Neural progenitor cell (in vitro differentiated cells): ENCODE measurements around the gene IRX4. TPM values are rescaled to one million over a fixed set of nuclear protein-coding genes. Genes with fewer than 3 reads are reported as not detected.

Source experiments
- DNase-seq: peaks from one replicate; pipeline ENCODE4 v3.0.0-alpha.2; 2016; ENCODE audit warnings: low spot score
- H2AFZ ChIP-seq: fragments of 200-600 bp; sonication (generic); replicated peaks from 2 replicates; pipeline ENCODE4 v1.6.1; 2016; ENCODE audit warnings: antibody characterized with exemption
- H3F3A ChIP-seq: fragments of 200-600 bp; sonication (generic); 2 replicates; pipeline ENCODE4 v1.6.1; 2016; ENCODE audit warnings: antibody characterized with exemption, low read depth
- H3K27ac ChIP-seq: fragments of 200-600 bp; sonication (generic); 2 replicates; pipeline ENCODE4 v1.5.1; 2016; ENCODE audit warnings: mild to moderate bottlenecking
- H3K27me3 ChIP-seq: fragments of 200-600 bp; sonication (generic); 2 replicates; pipeline ENCODE4 v1.6.1; 2016; ENCODE audit warnings: mild to moderate bottlenecking, moderate library complexity
- H3K36me3 ChIP-seq: fragments of 200-600 bp; sonication (generic); 2 replicates; pipeline ENCODE4 v1.5.1; 2016
- H3K4me1 ChIP-seq: fragments of 200-600 bp; sonication (generic); 2 replicates; pipeline ENCODE4 v1.6.1; 2016; ENCODE audit warnings: mixed run types
- H3K4me2 ChIP-seq: fragments of 200-600 bp; sonication (generic); 2 replicates; pipeline ENCODE4 v1.6.1; 2016
- H3K4me3 ChIP-seq: fragments of 200-600 bp; sonication (generic); 2 replicates; pipeline ENCODE4 v1.5.1; 2016
- H3K79me2 ChIP-seq: fragments of 200-600 bp; sonication (generic); 2 replicates; pipeline ENCODE4 v1.6.1; 2016; ENCODE audit warnings: low read depth
- H3K9ac ChIP-seq: fragments of 200-600 bp; sonication (generic); 2 replicates; pipeline ENCODE4 v1.6.1; 2016
- H3K9me3 ChIP-seq: fragments of 200-600 bp; sonication (generic); 2 replicates; pipeline ENCODE4 v1.5.1; 2016; ENCODE audit warnings: low read depth
- H4K20me1 ChIP-seq: fragments of 200-600 bp; sonication (generic); 2 replicates; pipeline ENCODE4 v1.6.1; 2016; ENCODE audit warnings: low read depth
- H3K27ac Mint-ChIP-seq: 3 replicates; pipeline ENCODE4 v1.8.0; 2021; ENCODE audit warnings: mixed read lengths
- H3K27me3 Mint-ChIP-seq: 2 replicates; pipeline ENCODE4 v1.8.0; 2022; ENCODE audit warnings: low read depth, mild to moderate bottlenecking, inconsistent platforms, moderate library complexity, mixed read lengths; ENCODE audit not compliant: insufficient read depth
- H3K36me3 Mint-ChIP-seq: 3 replicates; pipeline ENCODE4 v1.8.0; 2021; ENCODE audit warnings: mixed read lengths
- H3K4me1 Mint-ChIP-seq: 3 replicates; pipeline ENCODE4 v1.8.0; 2021; ENCODE audit warnings: mixed read lengths
- H3K4me3 Mint-ChIP-seq: 3 replicates; pipeline ENCODE4 v1.8.0; 2021; ENCODE audit warnings: mild to moderate bottlenecking, moderate library complexity, mixed read lengths
- H3K9me3 Mint-ChIP-seq: 3 replicates; pipeline ENCODE4 v1.8.0; 2020; ENCODE audit warnings: mixed read lengths
- CTCF ChIP-seq: fragments of 200-600 bp; sonication (generic); IDR thresholded peaks from 2 replicates; pipeline ENCODE4 v1.5.1; 2017; ENCODE audit warnings: antibody characterized with exemption, mild to moderate bottlenecking
- EZH2 ChIP-seq: fragments of 200-600 bp; sonication (generic); IDR thresholded peaks from 2 replicates; pipeline ENCODE4 v1.6.1; 2017; ENCODE audit warnings: antibody characterized with exemption, mild to moderate bottlenecking, moderate library complexity
- EZH2phosphoT487 ChIP-seq: fragments of 200-600 bp; sonication (generic); IDR thresholded peaks from 2 replicates; pipeline ENCODE4 v1.6.1; 2017; ENCODE audit warnings: antibody characterized with exemption
- total RNA-seq: library from RNA; depleted of rRNA; stranded (reverse); fragments of >200 nt; gene quantifications from 2 replicates; pipeline ENCODE4 v1.2.3, GENCODE V29; 2015; ENCODE audit warnings: low replicate concordance

The IRX4 gene
- total RNA-seq, 1 donor from 2014 or later, result not detected

GRCh38 chr5:1868886-1869475 is 13.7 kb downstream of the IRX4 start:
- no peaks in the 10 kb centered on the region for H3F3A ChIP-seq
- H3K4me1 ChIP-seq, result no peaks in the 10 kb centered on the region
- no peak for TF ChIP-seq EZH2phosphoT487
- no peak for TF ChIP-seq CTCF
- no peak for TF ChIP-seq EZH2
- no peak overlapping the region for H3K4me3 Mint-ChIP-seq
- H3K27ac ChIP-seq, result no peak overlapping the region
- no peak overlapping the region for H3K9ac ChIP-seq
- H4K20me1 ChIP-seq, result peaks cover 13% of the 10 kb centered on the region
- peaks cover 80% of the 10 kb centered on the region for H3K27me3 ChIP-seq
- H3K27ac Mint-ChIP-seq, result no peak overlapping the region
- no peaks in the 10 kb centered on the region for H3K79me2 ChIP-seq
- peaks cover 3% of the 10 kb centered on the region for H3K9me3 Mint-ChIP-seq
- H3K4me3 ChIP-seq, result no peak overlapping the region
- H3K9me3 ChIP-seq, result no peaks in the 10 kb centered on the region
- no peaks in the 10 kb centered on the region for H3K36me3 Mint-ChIP-seq
- H3K4me2 ChIP-seq, result no peak overlapping the region
- peaks cover 20% of the 10 kb centered on the region for H3K27me3 Mint-ChIP-seq
- DNase-seq, result no peak
- peaks cover 8% of the 10 kb centered on the region for H3K4me1 Mint-ChIP-seq
- H3K36me3 ChIP-seq, result no peaks in the 10 kb centered on the region
- H2AFZ ChIP-seq, result no peak overlapping the region

- DNase-seq, result no peak
- H3K4me3 ChIP-seq, result no peak overlapping the region
- H3K9me3 ChIP-seq, result no peaks in the 10 kb centered on the region
- H3K27ac Mint-ChIP-seq, result no peak overlapping the region
- no peak overlapping the region for H3K9ac ChIP-seq
- H3F3A ChIP-seq, result no peaks in the 10 kb centered on the region
- H3K9me3 Mint-ChIP-seq, result peaks cover 1% of the 10 kb centered on the region
- H3K79me2 ChIP-seq, result no peaks in the 10 kb centered on the region
- peaks cover 76% of the 10 kb centered on the region for H3K27me3 ChIP-seq
- no peaks in the 10 kb centered on the region for H3K4me1 ChIP-seq
- peaks cover 22% of the 10 kb centered on the region for H3K27me3 Mint-ChIP-seq
- H4K20me1 ChIP-seq, result peaks cover 4% of the 10 kb centered on the region
- no peaks in the 10 kb centered on the region for H3K36me3 ChIP-seq
- peaks cover 12% of the 10 kb centered on the region for H3K4me1 Mint-ChIP-seq
- H3K4me2 ChIP-seq, result no peak overlapping the region
- no peak overlapping the region for H3K27ac ChIP-seq
- no peak overlapping the region for H3K4me3 Mint-ChIP-seq
- no peak for TF ChIP-seq EZH2
- TF ChIP-seq CTCF, result no peak
- TF ChIP-seq EZH2phosphoT487, result no peak
- no peaks in the 10 kb centered on the region for H3K36me3 Mint-ChIP-seq
- H2AFZ ChIP-seq, result no peak overlapping the region
Observed at GRCh38 chr5:1867815-1868143, 14.9 kb downstream of the IRX4 start.

GRCh38 chr5:1867114-1867814 is 15.5 kb downstream of the IRX4 start:
- Histone ChIP-seq H3K4me2 (no peak overlapping the region), H3K4me1 (no peaks in the 10 kb centered on the region), H3K79me2 (no peaks in the 10 kb centered on the region), H3K9me3 (no peaks in the 10 kb centered on the region), H3F3A (no peaks in the 10 kb centered on the region), H3K27ac (no peak overlapping the region), H3K27me3 (peaks cover 71% of the 10 kb centered on the region), H3K4me3 (no peak overlapping the region), H4K20me1 (no peaks in the 10 kb centered on the region), H3K9ac (no peak overlapping the region), H3K36me3 (no peaks in the 10 kb centered on the region), H2AFZ (no peak overlapping the region)
- Mint-ChIP-seq H3K36me3 (no peaks in the 10 kb centered on the region), H3K27me3 (peaks cover 20% of the 10 kb centered on the region), H3K4me1 (peaks cover 13% of the 10 kb centered on the region), H3K4me3 (no peak overlapping the region), H3K9me3 (no peaks in the 10 kb centered on the region), H3K27ac (no peak overlapping the region)
- no peak for DNase-seq
- no peak for TF ChIP-seq EZH2phosphoT487
- TF ChIP-seq CTCF, result no peak
- no peak for TF ChIP-seq EZH2
